OCI-LY7 (cell line): ENCODE data around the gene FLNC. TPM values are rescaled to one million over a fixed set of nuclear protein-coding genes. Genes with fewer than 3 reads are reported as not detected.

Experiments used
- Bru-seq: library from RNA; stranded (reverse); fragments of 400-500 nt; gene quantifications from one replicate; lab custom pipeline; 2021; lab: Mats Ljungman, UMichigan
- BruChase-seq, 2 experiments: library from RNA; stranded (reverse); fragments of 400-500 nt; gene quantifications; one replicate each; lab custom pipeline; 2021; lab: Mats Ljungman, UMichigan
- BruUV-seq: library from RNA; stranded (reverse); fragments of 400-500 nt; replicated peaks from 2 replicates; lab custom pipeline; 2021; lab: Mats Ljungman, UMichigan
- CTCF ChIA-PET: fragments of 300-600 bp; sonication (Branson Sonifier 250); formaldehyde crosslinking; loops from one replicate; lab custom pipeline; 2022; ENCODE audit warnings: antibody characterized with exemption; ENCODE audit not compliant: unreplicated experiment; lab: Charles Lee
- POLR2A ChIA-PET: fragments of 300-600 bp; sonication (Branson Sonifier 250); formaldehyde crosslinking; loops from one replicate; lab custom pipeline; 2022; ENCODE audit warnings: antibody characterized with exemption; lab: Charles Lee
- DNase-seq: peaks from one replicate; pipeline ENCODE4 v3.0.0-alpha.2; 2015; ENCODE audit warnings: low spot score
- H2AFZ ChIP-seq: fragments of 200-600 bp; sonication (generic), shearing (Covaris generic); 2 replicates; pipeline ENCODE4 v1.6.1; 2014; ENCODE audit warnings: mild to moderate bottlenecking, antibody characterized with exemption, low read length, moderate library complexity
- H3K27ac ChIP-seq: fragments of 200-600 bp; sonication (generic); 2 replicates; pipeline ENCODE4 v1.5.1; 2014; ENCODE audit warnings: mixed run types, low read depth, mild to moderate bottlenecking, moderate library complexity, low read length, inconsistent platforms; ENCODE audit not compliant: poor library complexity, severe bottlenecking
- H3K36me3 ChIP-seq: fragments of 200-600 bp; sonication (generic); 2 replicates; pipeline ENCODE4 v1.6.1; 2014; ENCODE audit warnings: mild to moderate bottlenecking, antibody characterized with exemption, low read length, moderate library complexity, mixed read lengths; ENCODE audit not compliant: insufficient read depth
- H3K4me1 ChIP-seq: fragments of 200-600 bp; sonication (generic); 2 replicates; pipeline ENCODE4 v1.5.1; 2014; ENCODE audit warnings: mild to moderate bottlenecking, low read length; ENCODE audit not compliant: insufficient read depth, poor library complexity, severe bottlenecking
- H3K4me2 ChIP-seq: fragments of 200-600 bp; sonication (generic); 2 replicates; pipeline ENCODE4 v1.6.1; 2014; ENCODE audit warnings: mild to moderate bottlenecking, low read length
- H3K4me3 ChIP-seq: fragments of 200-600 bp; sonication (generic); 2 replicates; pipeline ENCODE4 v1.5.1; 2014; ENCODE audit warnings: mild to moderate bottlenecking, low read depth, low read length; ENCODE audit not compliant: poor library complexity, severe bottlenecking
- H3K79me2 ChIP-seq: fragments of 200-600 bp; sonication (generic); 2 replicates; pipeline ENCODE4 v1.6.1; 2016; ENCODE audit warnings: low read depth, mild to moderate bottlenecking, low read length, moderate library complexity, mixed read lengths; ENCODE audit not compliant: insufficient read depth
- H3K9me2 ChIP-seq: fragments of 200-600 bp; sonication (generic); 2 replicates; pipeline ENCODE4 v1.6.1; 2016; ENCODE audit warnings: mild to moderate bottlenecking, low read length, mixed read lengths; ENCODE audit not compliant: insufficient read depth
- H3K9me3 ChIP-seq: fragments of 200-600 bp; sonication (generic); 2 replicates; pipeline ENCODE4 v1.6.1; 2014; ENCODE audit warnings: mild to moderate bottlenecking, mixed run types, low read length, mixed read lengths
- H4K20me1 ChIP-seq: fragments of 200-600 bp; sonication (generic); 2 replicates; pipeline ENCODE4 v1.6.1; 2014; ENCODE audit warnings: mild to moderate bottlenecking, antibody characterized with exemption, low read length, moderate library complexity, mixed read lengths; ENCODE audit not compliant: insufficient read depth
- EZH2phosphoT487 ChIP-seq: fragments of 200-600 bp; sonication (generic); IDR thresholded peaks from 2 replicates; pipeline ENCODE4 v1.6.1; 2018; ENCODE audit warnings: low read depth, borderline replicate concordance, mild to moderate bottlenecking, mixed run types, antibody characterized with exemption, low read length, moderate library complexity, mixed read lengths
- intact Hi-C: fragments of 100-400 bp; cut with micrococcal nuclease; formaldehyde crosslinking; loops from one replicate; pipeline ENCODE4 v1.10.0; 2022; ENCODE audit not compliant: unreplicated experiment
- long read RNA-seq: library from polyadenylated mRNA; stranded (forward); transcript quantifications from one replicate; pipeline ENCODE4 v2.0.0, GENCODE V29; 2022
- total RNA-seq, 2 experiments: library from RNA; depleted of rRNA in 1 of 2; stranded (reverse); fragments of >200 nt in 1 of 2; shearing (Covaris generic) in 1 of 2; gene quantifications; 2 replicates each; pipeline ENCODE4 v1.2.3, GENCODE V29; 2014 to 2022
- TF ChIP-seq, protein P1 (sequence below): fragments of 200-600 bp; sonication (generic); conservative IDR thresholded peaks from 2 replicates; pipeline ENCODE4 v1.5.1; 2014; ENCODE audit warnings: mild to moderate bottlenecking, antibody characterized with exemption, low read length, moderate library complexity, mixed read lengths

FLNC gene, protein sequence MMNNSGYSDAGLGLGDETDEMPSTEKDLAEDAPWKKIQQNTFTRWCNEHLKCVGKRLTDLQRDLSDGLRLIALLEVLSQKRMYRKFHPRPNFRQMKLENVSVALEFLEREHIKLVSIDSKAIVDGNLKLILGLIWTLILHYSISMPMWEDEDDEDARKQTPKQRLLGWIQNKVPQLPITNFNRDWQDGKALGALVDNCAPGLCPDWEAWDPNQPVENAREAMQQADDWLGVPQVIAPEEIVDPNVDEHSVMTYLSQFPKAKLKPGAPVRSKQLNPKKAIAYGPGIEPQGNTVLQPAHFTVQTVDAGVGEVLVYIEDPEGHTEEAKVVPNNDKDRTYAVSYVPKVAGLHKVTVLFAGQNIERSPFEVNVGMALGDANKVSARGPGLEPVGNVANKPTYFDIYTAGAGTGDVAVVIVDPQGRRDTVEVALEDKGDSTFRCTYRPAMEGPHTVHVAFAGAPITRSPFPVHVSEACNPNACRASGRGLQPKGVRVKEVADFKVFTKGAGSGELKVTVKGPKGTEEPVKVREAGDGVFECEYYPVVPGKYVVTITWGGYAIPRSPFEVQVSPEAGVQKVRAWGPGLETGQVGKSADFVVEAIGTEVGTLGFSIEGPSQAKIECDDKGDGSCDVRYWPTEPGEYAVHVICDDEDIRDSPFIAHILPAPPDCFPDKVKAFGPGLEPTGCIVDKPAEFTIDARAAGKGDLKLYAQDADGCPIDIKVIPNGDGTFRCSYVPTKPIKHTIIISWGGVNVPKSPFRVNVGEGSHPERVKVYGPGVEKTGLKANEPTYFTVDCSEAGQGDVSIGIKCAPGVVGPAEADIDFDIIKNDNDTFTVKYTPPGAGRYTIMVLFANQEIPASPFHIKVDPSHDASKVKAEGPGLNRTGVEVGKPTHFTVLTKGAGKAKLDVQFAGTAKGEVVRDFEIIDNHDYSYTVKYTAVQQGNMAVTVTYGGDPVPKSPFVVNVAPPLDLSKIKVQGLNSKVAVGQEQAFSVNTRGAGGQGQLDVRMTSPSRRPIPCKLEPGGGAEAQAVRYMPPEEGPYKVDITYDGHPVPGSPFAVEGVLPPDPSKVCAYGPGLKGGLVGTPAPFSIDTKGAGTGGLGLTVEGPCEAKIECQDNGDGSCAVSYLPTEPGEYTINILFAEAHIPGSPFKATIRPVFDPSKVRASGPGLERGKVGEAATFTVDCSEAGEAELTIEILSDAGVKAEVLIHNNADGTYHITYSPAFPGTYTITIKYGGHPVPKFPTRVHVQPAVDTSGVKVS (N-terminal part only)
- total RNA-seq (2014; rRNA removed; shearing (Covaris generic)), result 0.03 and 0.05 TPM in 2 replicates
- 0.06 TPM in 2 replicates for total RNA-seq (2022)
- percentile 5 among the genes with signal in this experiment for Bru-seq, nascent RNA
- BruChase-seq, experiment 1, labeled RNA remaining after a 6-hour chase, result percentile 8 among the genes with signal in this experiment
- BruChase-seq, experiment 2, labeled RNA remaining after a 2-hour chase, result percentile 11 among the genes with signal in this experiment
- long read RNA-seq, result 0 reads

DNA sequence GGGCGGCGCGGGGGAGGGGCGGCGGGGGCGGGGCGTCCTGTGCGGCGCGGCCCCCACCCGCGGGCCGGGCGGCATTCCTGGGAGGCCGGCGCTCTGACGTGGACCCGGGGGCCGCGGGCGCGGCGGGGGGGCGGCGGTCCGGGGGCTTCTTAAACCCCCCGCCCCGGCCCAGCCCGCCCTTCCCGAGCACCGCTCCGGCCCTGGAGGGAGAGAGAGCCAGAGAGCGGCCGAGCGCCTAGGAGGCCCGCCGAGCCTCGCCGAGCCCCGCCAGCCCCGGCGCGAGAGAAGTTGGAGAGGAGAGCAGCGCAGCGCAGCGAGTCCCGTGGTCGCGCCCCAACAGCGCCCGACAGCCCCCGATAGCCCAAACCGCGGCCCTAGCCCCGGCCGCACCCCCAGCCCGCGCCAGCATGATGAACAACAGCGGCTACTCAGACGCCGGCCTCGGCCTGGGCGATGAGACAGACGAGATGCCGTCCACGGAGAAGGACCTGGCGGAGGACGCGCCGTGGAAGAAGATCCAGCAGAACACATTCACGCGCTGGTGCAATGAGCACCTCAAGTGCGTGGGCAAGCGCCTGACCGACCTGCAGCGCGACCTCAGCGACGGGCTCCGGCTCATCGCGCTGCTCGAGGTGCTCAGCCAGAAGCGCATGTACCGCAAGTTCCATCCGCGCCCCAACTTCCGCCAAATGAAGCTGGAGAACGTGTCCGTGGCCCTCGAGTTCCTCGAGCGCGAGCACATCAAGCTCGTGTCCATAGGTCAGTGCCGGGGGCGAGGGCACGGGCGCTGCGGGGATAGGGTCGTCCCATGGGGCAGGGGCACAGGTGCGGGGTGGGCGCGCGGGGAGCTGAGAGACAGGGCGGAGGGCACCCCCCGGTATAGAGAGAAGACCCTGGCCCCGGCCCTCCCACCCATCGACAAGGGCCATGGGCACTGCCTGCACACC lies at the start of gene FLNC:
TSS of gene FLNC (plus strand) at position 176 of the 947 bp plus-strand sequence. CDS start at position 408, 232 bp downstream.
- CTCF ChIA-PET, result no interaction called here
- H3K79me2 ChIP-seq, result no peaks in the 10 kb centered on the region
- no peak within 1 kb of the TSS for H3K27ac ChIP-seq
- no peak within 1 kb of the TSS for H3K4me3 ChIP-seq
- POLR2A ChIA-PET, result interaction anchor here (0.5 kb wide), 1 partner anchor 1121 kb away, joined by 3 read pairs; no protein-coding TSS in a partner anchor
- DNase-seq, result no peak
- BruUV-seq, result no TSS peak
- peak within 1 kb of the TSS; percentile 33; the same call in 1 of the 2 replicates for H3K4me2 ChIP-seq
- TF ChIP-seq, protein P1, sequence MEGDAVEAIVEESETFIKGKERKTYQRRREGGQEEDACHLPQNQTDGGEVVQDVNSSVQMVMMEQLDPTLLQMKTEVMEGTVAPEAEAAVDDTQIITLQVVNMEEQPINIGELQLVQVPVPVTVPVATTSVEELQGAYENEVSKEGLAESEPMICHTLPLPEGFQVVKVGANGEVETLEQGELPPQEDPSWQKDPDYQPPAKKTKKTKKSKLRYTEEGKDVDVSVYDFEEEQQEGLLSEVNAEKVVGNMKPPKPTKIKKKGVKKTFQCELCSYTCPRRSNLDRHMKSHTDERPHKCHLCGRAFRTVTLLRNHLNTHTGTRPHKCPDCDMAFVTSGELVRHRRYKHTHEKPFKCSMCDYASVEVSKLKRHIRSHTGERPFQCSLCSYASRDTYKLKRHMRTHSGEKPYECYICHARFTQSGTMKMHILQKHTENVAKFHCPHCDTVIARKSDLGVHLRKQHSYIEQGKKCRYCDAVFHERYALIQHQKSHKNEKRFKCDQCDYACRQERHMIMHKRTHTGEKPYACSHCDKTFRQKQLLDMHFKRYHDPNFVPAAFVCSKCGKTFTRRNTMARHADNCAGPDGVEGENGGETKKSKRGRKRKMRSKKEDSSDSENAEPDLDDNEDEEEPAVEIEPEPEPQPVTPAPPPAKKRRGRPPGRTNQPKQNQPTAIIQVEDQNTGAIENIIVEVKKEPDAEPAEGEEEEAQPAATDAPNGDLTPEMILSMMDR, result no peak
- TF ChIP-seq EZH2phosphoT487, result no peak
- H3K9me2 ChIP-seq, result no peaks in the 10 kb centered on the region
- H2AFZ ChIP-seq, result 0 out of 2 replicates have a peak within 1 kb of the TSS, but pooled peaks have one; percentile 48
- H3K4me1 ChIP-seq, result peaks cover 14% of the 10 kb centered on the region
- no peaks in the 10 kb centered on the region for H4K20me1 ChIP-seq
- intact Hi-C loops, result no loop called here
- no peaks in the 10 kb centered on the region for H3K36me3 ChIP-seq
- H3K9me3 ChIP-seq, result no peaks in the 10 kb centered on the region

- Histone ChIP-seq H3K79me2 (no peaks in the 10 kb centered on the region), H3K9me2 (no peaks in the 10 kb centered on the region), H3K9me3 (0 out of 2 replicates have a peak, but pooled peaks cover 10% of the 10 kb centered on the region), H3K4me1 (no peaks in the 10 kb centered on the region), H4K20me1 (no peaks in the 10 kb centered on the region), H3K4me2 (no peak overlapping the region), H3K4me3 (no peak overlapping the region), H2AFZ (no peak overlapping the region), H3K36me3 (no peaks in the 10 kb centered on the region), H3K27ac (no peak overlapping the region)
- ChIA-PET POLR2A (interaction anchor here (0.7 to 1.1 kb wide), 3 partner anchors 41 to 975 kb away, joined by 3 to 9 read pairs (median 6); no protein-coding TSS in a partner anchor), CTCF (no interaction called here)
- intact Hi-C loops, result no loop called here
- no peak for DNase-seq
- TF ChIP-seq, protein P1, result no peak
- TF ChIP-seq EZH2phosphoT487, result no peak
- no TSS peak for BruUV-seq
Observed at GRCh38 chr7:128781126-128781525, 49.1 kb upstream of the FLNC start.
